ENCODE data around the gene FUBP3.

FUBP3 gene

DNA sequence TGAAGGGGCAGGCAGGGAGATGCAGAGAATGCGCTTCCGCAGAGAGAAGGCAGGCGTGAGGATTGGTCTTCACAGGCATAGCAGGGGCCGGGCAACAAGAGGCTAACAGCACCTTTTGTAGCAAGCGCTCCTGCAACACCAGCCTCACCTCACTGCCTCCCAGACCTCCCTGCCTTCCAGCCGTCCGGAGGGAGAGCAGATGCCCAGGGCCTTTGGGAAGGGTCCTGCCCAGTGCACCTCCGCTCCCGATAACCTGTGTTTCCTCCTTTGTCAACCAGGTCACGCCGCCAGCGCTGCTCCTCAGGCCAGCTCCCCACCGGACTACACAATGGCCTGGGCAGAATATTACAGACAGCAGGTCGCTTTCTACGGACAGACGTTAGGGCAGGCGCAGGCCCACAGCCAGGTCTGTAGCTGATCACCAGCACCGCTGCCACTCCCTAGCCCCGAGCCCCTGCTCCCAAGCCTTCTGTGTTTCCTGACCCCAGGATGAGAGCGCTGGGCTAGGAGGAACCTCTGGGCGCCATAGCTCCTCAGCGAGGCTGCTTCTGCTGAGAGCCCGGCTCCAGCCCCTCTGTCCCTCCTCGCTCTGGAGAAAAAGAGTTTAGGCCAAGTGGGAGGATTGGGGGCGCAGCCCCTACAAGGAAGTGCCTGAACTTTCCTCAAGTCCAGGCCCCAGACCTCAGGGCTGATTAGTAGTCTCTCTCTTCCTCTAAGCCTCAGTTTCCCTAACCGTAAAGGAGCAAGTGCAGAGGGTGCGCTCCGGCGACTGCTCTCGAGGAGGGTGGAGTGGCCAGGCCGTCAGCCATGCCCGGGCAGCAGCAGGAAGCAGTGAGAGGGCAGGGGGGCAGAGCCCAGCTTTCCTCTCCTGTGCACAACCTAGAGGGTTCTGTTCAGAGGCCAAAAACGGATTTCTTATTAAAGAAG is 56.6 kb downstream of the FUBP3 start:
- no peak for DNase-seq

DNA sequence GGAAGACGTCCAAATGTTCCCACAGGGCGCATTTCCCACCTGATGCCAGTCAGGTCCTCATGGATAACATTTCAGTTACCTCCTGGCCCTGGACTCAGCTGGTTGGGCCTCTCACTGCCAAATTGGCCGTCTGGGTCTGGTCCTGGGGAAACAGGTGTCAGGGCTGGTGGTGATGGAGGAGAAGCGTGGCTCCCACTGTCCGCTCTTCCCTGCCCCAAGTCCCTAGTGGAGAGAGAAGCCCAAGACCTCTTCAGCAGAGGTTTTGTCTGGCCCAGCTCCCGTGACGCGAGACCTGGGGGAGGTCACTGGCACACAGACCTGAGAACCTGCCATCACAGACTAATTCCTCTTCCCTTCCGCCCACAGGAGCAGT is 57.3 kb downstream of the FUBP3 start:
- DNase-seq = no peak

DNA sequence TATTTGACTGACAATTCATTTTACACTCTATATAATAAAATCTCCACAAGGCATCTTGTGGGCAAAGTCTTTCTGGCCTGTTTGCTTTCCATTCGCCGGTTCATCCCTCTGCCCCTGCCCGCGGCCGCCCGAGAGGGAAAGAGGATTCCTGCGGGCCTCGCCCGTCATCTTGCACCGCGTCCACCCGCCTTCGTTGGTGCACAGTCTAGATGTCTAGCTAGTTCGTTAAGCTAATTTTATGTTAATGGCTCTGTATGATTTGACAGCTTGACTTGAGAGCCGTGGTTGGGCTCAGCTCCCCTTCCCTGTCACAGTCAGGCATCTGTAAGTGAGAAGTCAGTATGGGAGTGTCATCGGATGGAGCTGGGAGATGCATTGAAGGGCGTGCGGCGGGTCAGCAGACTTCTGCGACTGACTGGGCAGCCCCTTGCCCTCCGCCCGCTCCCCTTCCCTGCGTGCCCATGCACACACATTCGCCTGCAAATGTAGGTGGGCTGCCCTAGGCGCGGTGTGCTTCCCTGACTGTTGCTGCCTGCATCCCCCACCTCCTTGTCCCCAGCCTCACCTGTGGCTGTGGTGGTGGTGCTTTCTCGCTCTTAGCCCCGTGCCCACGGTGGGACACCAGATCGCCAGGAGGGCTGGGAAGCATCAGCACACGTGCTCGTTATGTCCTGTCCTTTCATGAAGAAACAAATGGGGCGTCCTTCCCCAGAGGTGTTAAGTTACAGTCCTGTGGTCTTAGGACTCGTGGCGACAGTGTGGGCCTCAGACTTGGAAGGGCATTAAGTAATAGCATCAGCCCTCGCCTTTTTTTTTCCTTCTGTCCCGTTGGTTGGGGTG is 59.1 kb downstream of the FUBP3 start:
- DNase-seq = no peak

DNA sequence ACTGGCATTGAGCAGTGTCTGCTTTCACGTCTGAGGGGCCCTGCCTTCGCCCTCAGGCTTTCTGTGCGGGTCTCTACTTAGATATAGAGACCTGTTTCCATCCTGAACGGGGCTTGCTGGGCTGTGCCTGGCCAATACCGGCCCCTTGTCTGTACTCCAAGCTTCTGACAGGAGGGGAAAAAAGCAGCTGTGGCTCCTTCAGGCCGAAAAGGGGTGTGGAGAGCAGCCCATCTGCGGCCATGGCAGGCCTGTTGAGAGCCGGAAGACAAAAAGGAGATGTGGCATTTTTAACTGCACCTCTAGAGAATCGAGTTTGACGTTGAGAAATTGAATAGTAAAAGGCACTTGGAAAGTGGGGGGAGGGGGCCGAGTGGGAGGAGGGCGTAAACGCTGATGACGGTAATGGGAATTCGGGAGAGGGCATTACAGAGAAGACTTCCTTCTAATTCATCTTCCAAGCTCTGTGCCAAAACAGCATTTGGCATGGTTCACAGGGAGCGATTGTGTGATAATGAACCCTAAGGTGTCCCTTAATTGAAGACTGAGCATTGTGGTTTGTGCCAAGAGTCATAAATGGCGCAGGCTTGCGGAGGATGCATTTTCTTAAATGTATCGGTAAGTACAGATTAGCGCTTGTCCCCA is 59.9 kb downstream of the FUBP3 start:
- no peak for DNase-seq

DNA sequence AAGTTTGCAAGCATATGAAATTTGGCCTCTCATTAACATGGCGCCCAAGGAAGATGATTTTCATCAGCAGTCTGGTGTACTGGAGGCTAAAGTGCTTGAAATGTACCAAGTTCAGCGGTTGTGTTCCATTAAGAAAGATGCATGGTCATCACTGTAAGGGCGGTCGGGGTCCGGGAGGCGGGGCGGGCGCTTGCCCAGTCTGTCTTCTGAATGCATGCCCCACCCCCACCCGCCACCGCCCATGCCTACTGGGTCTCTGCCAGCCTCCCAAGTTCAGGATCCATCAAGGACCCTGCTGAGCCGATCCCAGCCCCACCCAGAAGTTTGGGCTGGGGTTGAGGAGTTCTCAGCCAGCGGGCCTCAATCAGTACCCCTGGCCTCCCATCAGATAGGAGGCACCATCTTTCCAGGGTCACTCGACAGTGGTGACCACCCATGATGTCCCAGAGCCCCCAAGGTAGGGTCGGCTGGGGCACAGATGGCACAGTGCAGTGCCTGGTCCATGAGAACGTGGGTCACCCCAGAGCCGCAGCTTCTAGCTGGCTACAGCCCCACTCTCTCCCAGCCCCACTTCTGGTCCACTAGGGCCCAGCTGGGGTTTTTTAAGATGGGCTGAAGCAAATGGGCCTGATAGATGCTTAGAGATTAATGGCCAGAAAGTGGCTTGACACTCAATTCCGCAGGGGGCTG is 60.6 kb downstream of the FUBP3 start:
- DNase-seq = no peak

DNA sequence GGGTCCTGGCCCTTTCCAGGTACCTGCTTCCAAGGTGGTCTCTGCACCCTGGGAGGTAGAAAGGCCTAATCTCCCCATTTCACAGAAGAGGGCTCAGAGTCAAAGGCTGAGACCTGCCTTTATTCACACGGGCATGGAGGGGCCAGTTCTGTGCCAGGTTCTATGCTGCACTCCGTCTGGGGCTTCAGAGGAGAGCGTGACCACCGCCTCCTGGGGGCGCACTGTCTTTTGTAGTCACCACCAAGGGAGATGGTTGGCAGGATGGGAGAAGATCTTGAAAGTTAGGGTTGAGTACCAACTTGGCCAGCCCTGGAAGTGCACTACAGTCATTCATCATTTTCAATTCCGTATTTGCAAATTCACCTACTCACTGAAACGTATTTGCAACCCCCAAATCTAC is 61.3 kb downstream of the FUBP3 start:
- DNase-seq = no peak

DNA sequence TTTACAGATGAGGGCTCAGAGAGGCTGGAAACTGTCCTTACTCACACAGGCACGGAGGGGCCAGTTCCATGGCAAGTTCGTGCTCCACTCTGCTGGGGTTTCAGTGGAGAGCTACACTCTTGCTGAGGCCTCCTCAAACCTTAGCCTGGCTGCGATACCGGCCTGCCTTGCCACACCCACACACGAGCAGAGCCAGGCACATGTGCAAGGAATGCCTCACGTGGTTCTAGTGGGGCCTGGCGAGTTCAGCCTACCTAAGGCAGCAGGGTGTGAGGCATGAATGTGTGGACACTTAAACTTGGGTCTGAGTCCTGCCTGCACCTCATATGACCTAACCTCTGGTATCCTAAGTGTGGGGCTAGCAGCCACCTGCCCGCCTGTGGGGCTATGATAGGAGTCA is 63.5 kb downstream of the FUBP3 start:
- no peak for DNase-seq

DNA sequence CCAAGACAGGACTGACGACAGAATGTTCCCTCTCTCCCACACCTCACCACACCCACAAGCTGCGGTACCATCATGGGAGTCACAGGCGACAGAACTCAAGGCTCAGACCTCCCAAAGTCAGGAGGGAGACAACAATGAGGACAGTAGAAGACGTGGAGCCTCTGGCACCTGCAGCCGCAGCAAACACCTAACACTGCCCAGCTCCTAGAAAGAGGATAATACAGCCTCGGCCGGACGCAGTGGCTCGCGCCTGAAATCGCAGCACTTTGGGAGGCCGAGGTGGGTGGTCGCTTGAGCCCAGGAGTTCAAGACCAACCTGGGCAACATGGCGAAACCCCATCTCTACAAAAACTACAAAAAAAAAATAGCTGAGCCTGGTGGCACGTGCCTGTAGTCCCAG is 71.8 kb downstream of the FUBP3 start:
- DNase-seq = no peak

DNA sequence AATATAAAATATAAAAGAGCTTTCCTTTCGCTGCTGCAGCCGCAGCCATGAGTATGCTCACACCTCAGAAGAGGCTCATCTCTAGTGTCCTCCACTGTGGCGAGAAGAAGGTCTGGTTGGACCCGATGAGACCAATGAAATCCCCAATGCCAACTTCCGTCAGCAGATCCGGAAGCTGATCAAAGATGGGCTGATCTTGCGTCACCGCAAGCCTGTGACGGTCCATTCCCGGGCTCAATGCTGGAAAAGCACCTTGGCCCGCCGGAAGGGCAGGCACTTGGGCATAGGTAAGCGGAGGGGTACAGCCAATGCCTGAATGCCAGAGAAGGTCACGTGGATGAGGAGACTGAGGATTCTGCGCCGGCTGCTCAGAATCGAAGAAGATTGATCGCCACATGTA is 72.4 kb downstream of the FUBP3 start:
- DNase-seq = no peak

DNA sequence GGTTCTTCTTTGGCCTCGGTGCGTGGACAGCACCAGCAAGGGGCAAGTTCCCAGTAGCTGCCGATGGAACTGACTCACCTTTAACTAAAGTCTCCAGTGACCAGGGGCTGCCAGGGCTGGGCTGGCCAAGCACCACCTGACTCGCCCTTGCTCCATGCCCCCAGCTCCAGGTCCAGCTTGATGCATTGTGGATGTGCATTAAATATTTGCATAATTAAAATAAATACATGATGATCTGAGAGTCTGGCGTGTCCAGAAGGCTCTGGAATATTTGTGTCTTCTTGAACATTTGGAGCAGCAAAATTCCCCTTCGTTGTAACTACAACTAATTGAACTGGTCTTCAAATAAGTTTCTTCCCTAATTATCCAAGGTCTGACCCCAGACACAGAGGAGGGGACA is 75.5 kb downstream of the FUBP3 start:
- DNase-seq = no peak

DNA sequence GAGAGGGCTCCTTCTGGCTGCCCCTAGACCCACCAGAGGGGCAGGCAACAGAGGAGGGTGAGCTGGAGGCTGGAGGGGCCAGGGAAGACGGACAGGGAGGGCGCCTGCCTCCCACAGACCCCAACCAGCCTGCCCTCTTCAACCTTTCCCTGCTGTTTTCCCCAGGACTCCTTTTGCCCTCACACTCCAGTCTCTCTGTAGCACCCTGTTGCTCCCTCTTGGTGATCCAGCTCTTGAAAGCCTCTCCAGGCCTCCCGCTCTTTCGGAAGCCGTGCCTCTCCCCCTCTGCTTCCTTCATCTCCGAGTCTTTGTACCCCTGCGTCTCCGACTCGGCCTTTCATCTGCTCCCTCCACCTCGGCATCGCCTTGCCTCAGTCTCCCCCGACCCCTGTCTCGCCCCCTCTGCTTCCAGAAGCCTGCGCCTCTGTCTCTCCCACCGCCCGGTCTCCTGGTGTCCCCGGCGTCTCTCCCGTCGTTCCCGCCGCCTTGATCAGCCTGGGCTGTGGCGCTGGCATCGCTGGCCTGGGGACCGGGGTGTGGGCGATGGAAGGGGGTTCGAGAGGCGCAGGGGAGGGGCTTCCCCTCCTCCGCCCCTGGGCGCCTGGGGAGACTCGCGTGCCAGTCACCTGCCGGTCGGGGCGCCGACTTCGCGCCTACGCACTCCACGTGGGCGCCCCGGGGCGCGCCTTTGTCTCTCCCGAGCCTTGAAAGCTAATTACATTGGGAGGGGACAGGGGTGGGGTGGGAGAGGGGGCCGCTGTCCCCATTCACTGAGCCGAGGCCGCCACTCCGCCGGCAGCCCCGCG is 79.7 kb downstream of the FUBP3 start:
- DNase-seq = no peak

DNA sequence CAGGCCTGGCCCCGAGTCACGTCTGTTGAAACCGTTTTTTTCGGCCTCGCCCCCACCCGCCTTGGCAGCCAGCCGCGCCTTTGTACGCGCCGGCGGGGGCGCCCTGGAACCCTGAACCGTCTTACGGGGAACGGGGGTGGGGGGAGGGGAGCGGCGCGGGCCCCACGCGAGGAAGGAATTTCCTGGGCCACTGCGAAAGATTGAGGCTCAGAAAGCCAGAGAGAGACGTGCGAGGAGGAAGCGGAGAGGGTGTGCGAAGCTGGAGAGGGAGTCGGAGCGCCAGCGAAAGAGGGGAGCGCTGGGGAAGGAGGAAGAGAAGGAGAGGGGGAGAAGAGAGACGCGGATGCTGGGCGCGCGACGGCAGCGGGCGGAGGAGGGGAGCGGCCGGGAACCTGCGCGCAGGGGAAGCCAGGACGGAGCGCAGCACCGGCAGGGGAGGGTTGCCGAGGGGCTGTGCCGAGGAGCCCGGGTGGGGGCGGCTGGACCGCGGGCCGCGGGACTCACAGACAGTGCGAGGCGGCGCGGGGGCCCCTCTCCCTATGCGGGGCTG is 80.4 kb downstream of the FUBP3 start:
- no peak for DNase-seq

DNA sequence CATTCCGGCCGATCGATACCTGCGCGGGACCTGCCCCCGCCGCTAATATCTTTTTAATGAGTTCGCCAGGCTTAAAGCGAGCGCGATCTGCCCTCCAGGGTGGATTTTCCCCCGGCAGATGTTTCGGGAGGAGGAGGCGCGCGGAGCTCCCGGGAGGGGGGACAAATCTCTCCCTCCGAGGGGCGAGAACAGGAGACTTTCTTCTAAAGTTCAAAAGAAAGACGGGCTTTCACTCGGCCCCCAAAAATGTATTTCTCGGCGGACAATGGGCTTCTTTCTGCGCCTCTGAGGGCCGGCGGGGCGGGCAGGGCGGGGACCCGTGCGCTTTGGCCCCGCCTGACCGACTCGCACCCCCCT is 80.9 kb downstream of the FUBP3 start:
- no peak for DNase-seq

DNA sequence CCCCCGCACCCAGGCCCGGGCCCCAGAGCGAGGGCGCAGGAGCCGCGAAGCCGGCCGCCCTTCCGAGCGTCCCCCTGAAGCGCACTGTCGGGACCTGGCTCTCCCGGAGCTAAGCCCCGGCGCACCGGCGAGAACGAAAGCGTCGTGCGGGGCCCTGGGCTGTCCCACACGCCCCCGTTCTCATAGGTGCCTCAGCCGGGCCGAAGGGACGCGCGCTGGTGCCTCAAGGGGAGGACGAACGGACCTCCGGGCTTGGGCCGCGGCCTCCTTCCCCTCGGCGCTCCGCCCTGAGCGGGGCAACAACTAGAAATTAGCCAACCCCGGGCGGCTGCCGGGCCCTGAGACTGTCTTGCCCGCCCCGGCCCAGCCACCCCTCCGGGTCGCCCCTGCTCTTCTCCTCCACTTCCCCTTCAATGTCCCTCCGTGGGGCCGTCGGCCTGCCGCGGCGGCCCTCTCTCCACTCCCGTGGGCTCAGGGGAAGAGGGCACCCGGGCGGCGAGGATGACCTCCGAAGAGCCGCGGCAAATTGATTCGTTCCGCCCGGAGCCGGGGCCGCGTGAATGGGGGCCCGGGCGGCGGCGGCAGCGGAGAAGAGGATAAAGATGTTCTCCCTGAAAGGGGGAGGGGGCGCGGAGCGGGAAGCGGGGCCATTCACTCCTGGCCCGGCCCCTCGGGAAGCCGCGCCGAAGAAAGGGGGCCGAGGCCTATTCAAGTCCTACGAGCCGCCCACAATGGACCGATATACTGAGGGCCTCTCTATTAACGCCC is 81.5 kb downstream of the FUBP3 start:
- no peak for DNase-seq

DNA sequence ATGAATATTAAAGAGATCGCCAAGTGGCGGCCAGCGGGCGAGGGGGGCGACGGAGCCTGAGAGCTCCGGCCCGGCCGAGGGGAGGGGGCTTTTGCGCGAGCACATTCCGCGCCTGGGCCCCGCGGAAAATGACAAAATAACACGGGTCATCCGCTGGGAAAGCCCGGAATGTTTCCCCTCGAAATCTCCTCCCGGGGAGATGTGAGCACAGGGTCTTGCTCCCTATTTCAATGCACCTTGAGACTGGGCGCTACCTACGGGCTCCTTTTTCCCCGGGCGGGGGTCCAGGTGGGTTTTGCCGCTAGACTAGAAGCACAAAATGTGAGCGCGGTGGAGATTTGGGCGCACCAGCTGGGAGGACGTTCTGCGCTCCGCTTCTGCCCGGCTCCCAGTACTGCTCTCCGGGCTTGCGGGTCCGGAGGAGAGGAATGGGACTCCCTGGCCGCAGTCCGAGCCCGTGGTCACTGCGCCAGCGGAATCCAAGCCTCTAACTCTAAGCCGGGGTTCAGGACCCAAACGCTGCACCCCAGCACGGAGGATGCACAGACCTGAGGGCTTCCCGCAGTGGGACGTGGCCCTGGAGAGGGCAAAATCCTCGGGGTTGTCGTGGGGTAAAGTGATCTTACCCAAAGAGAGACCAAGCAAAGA is 82.2 kb downstream of the FUBP3 start:
- DNase-seq = no peak

DNA sequence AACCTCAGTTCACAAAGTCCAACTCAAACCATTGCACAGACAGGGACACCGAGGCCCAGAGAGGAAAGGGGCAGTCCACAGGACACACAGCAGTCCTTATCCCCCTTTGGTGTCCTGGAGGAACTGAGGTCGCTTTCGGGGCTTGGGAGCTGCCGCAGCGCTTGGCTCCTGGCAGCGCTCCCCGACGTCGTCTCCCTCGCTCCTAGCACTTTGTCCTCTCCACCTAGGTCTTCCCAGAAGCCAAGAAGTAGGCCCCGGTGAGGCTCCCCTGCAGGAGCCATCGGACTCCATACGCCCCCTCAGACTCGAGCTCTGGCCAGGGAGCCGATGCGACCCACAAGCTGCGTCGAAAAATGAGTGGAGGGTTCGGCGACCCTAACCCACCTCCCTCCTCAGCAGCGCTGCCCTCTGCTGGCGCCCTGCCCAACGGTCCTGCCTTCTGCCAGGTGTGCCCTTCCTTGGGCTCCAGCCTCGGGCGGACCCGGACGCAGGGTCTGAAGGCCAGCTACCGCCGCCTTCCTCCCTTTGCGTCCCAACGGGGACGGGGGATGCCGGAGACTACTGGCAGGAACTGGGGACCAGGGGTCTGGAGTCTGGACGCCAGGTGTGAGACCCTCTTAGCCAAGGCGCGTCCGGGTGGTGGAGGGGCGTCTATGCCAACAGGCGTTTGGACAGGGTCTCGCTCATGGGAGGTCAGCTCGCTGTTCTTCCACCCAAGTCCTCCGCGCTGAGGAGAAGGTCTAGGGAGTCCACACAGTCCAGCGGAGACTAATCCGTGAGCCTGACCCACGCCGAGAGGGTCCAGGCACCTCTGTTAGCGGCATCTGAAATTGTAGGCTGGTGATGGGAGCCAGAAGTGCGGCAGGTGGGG is 83.0 kb downstream of the FUBP3 start:
- DNase-seq = no peak

DNA sequence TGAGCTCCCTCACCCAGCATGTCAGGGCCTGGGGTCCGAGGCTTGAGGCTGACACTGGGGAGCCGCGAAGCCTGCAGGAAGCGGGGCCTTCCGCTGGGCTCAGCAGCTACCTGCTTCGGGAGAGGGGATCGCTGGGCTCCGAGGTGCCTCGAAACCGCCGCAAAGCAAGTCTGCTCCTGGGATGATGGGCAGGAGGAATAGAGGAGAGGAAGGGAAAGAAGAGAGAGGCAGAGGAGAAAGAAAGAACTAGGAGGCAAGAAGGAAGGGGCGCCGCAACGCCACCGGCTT is 83.5 kb downstream of the FUBP3 start:
- no peak for DNase-seq

DNA sequence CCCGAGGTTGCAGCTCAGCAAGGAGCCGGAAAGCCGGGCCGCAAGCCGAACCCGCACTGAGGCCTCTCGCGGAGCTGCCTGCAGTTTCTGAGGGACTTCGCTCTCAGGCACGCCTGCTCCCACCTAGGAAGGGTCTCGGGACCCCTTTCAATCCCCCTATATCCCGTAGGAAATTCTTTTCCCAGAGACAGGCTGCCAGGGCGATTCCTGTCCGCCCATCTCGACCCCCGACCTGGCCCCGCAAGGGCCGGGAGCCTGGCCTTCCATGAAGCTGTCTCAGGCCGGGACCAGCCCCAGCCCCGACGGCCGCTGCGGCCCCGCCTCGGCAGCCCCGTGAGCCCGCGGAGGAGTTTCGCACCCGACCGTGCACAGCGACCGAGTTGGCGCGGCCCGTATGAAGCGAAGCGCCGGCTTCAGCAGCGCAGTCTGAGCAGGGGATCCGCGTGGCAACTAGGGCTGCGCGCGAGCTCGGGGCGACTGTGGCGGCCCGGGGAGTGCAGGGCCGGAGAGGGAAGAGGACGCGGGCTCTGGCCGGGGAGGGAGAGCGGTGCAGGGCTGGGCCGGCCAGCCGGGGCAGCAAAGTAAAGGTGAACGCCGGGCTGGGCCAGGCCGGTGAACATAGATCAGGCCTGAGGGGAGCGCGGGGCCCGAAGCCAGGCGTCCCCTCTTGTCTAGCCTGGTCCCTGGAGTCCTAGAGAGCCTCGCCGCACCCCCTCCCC is 84.0 kb downstream of the FUBP3 start:
- DNase-seq = no peak

DNA sequence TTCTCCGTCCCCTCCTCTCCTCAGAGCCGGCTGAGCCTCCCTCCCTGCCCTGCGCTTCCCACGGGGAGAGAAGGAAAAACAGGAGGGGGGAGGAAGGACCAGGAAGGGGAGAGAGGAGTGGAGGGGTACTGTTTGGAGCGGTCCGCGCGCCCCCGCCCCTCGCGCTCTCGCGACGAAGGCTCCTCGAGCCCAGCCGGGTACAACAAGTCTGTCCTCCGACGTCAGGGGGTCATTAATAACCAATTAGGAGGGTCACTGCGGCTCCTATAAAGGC is 84.5 kb downstream of the FUBP3 start:
- DNase-seq = no peak

Measured in cerebellar nuclear complex (tissue), 1 donor.